Uterus (tissue), 4 donors: ENCODE measurements around the gene RABL2A. TPM values are rescaled to one million over a fixed set of nuclear protein-coding genes. Genes with fewer than 3 reads are reported as not detected.
"Not testable (repeated sequence)": the region's sequence is repeated elsewhere in the genome, so short reads cannot be mapped to it uniquely, and the experiment has no call there.

Source experiments
- DNase-seq, 2 donors: peaks; one replicate each; pipeline ENCODE4 v3.0.0-alpha.2; 2019 to 2020
- H3K27ac ChIP-seq, 2 donors: fragments of 200-600 bp; sonication (generic); 1 replicate in 1 of 2; 2 replicates in 1 of 2; pipeline ENCODE4 v1.5.1; 2016 to 2018
- H3K27me3 ChIP-seq, 2 donors: fragments of 200-600 bp; sonication (generic); one replicate each; pipeline ENCODE4 v1.5.1; 2018 to 2019; ENCODE audit warnings: control low read depth in 1 of 2
- H3K36me3 ChIP-seq, 2 donors: fragments of 200-600 bp; sonication (generic); one replicate each; pipeline ENCODE4 v1.5.1; 2019; ENCODE audit warnings: control low read depth in 1 of 2
- H3K4me1 ChIP-seq, 2 donors: fragments of 200-600 bp; sonication (generic); one replicate each; pipeline ENCODE4 v1.5.1; 2018 to 2019; ENCODE audit warnings: control low read depth in 1 of 2
- H3K4me3 ChIP-seq, 2 donors: fragments of 200-600 bp; sonication (generic); 1 replicate in 1 of 2; 2 replicates in 1 of 2; pipeline ENCODE4 v1.5.1; 2018 to 2019; ENCODE audit warnings: mild to moderate bottlenecking in 1 of 2
- H3K9me3 ChIP-seq, 2 donors: fragments of 200-600 bp; sonication (generic); one replicate each; pipeline ENCODE4 v1.5.1; 2019; ENCODE audit warnings: control low read depth in 1 of 2
- CTCF ChIP-seq, 4 experiments: fragments of 200-600 bp in 2 of 4; fragments of 450-650 bp in 2 of 4; sonication (generic) in 2 of 4; IDR thresholded peaks; one replicate each; pipeline ENCODE4 v1.5.1; 2016 to 2019; ENCODE audit warnings: antibody characterized with exemption in 4 of 4, mild to moderate bottlenecking in 2 of 4, moderate library complexity in 1 of 4
- POLR2A ChIP-seq, 2 donors: fragments of 450-650 bp; IDR thresholded peaks; one replicate each; pipeline ENCODE4 v1.6.1; 2016; ENCODE audit warnings: antibody characterized with exemption in 2 of 2, mild to moderate bottlenecking in 1 of 2, moderate library complexity in 1 of 2
- intact Hi-C: fragments of 100-400 bp; cut with DNase I; formaldehyde crosslinking; loops from one replicate; pipeline ENCODE4 v1.15.1; 2023; ENCODE audit warnings: low total_unique reads
- total RNA-seq, 4 donors: library from RNA; depleted of rRNA in 3 of 4; stranded (reverse); fragments of >200 nt in 3 of 4; gene quantifications; one replicate each; pipeline versions ENCODE4 v1.1.0 to v1.2.4, GENCODE V29; 2014 to 2023
- donor health status: DM: yes; HTN: yes; CAD: no.

The RABL2A gene
- total RNA-seq, 4 donors from 2014 or later: 1.8 to 39.3 (median 23.7) TPM

- DNase-seq: peak; percentile 94
- H3K36me3 ChIP-seq, H3K9me3 ChIP-seq, H3K4me1 ChIP-seq, intact Hi-C loops, H3K27me3 ChIP-seq: not testable (repeated sequence)
- TF ChIP-seq POLR2A (IDR thresholded peaks at IDR 0.05): peak in 1 of 2 donors; percentile 15
- peak; percentile 100 for TF ChIP-seq CTCF (IDR thresholded peaks at IDR 0.05)
- H3K27ac ChIP-seq: peak overlapping the region; percentile 91 to 92
- H3K4me3 ChIP-seq: peak overlapping the region; percentile 47 to 72
These were observed 23.0 kb upstream of the RABL2A start for GRCh38 chr2:113604085-113604477.

- DNase-seq, H3K4me1 ChIP-seq, H3K36me3 ChIP-seq, intact Hi-C loops, H3K27me3 ChIP-seq, H3K4me3 ChIP-seq, H3K9me3 ChIP-seq: not testable (repeated sequence)
- H3K27ac ChIP-seq: peak overlapping the region in 1 of 2 donors; percentile 92
These were observed 22.4 kb upstream of the RABL2A start for GRCh38 chr2:113604661-113605060.

GRCh38 chr2:113606036-113606435 is 21.0 kb upstream of the RABL2A start:
- H3K4me3 ChIP-seq, DNase-seq, H3K27me3 ChIP-seq, H3K9me3 ChIP-seq, H3K4me1 ChIP-seq, H3K27ac ChIP-seq, intact Hi-C loops, H3K36me3 ChIP-seq: not testable (repeated sequence)

- H3K4me1 ChIP-seq, DNase-seq, H3K4me3 ChIP-seq, intact Hi-C loops, H3K36me3 ChIP-seq, H3K27me3 ChIP-seq, H3K9me3 ChIP-seq, H3K27ac ChIP-seq: not testable (repeated sequence)
These were observed 17.2 kb upstream of the RABL2A start for GRCh38 chr2:113609822-113610221.

- H3K27me3 ChIP-seq, H3K4me3 ChIP-seq, H3K4me1 ChIP-seq, H3K9me3 ChIP-seq, DNase-seq, H3K36me3 ChIP-seq, intact Hi-C loops, H3K27ac ChIP-seq: not testable (repeated sequence)
These were observed 6.1 kb upstream of the RABL2A start for GRCh38 chr2:113621002-113621401.

- H3K9me3 ChIP-seq, H3K27ac ChIP-seq, H3K4me3 ChIP-seq, intact Hi-C loops, DNase-seq, H3K4me1 ChIP-seq, H3K27me3 ChIP-seq, H3K36me3 ChIP-seq: not testable (repeated sequence)
These were observed 1.2 kb upstream of the RABL2A start for GRCh38 chr2:113625906-113626305.

GRCh38 chr2:113632849-113633345 is 5.8 kb downstream of the RABL2A start:
- DNase-seq, H3K4me3 ChIP-seq, H3K27ac ChIP-seq, H3K9me3 ChIP-seq, H3K4me1 ChIP-seq, intact Hi-C loops, H3K27me3 ChIP-seq, H3K36me3 ChIP-seq: not testable (repeated sequence)

- DNase-seq, H3K27ac ChIP-seq, H3K4me3 ChIP-seq, H3K36me3 ChIP-seq, intact Hi-C loops, H3K9me3 ChIP-seq, H3K27me3 ChIP-seq, H3K4me1 ChIP-seq: not testable (repeated sequence)
These were observed 8.3 kb downstream of the RABL2A start for GRCh38 chr2:113635358-113635757.

GRCh38 chr2:113636226-113636625 is 9.2 kb downstream of the RABL2A start:
- H3K4me3 ChIP-seq, H3K27ac ChIP-seq, DNase-seq, H3K9me3 ChIP-seq, H3K36me3 ChIP-seq, intact Hi-C loops, H3K4me1 ChIP-seq, H3K27me3 ChIP-seq: not testable (repeated sequence)

GRCh38 chr2:113638084-113638483 is 11.0 kb downstream of the RABL2A start:
- DNase-seq, intact Hi-C loops, H3K4me3 ChIP-seq, H3K27me3 ChIP-seq, H3K36me3 ChIP-seq, H3K4me1 ChIP-seq, H3K27ac ChIP-seq, H3K9me3 ChIP-seq: not testable (repeated sequence)

- H3K4me1 ChIP-seq, H3K27ac ChIP-seq, H3K27me3 ChIP-seq, H3K36me3 ChIP-seq, intact Hi-C loops, H3K4me3 ChIP-seq, H3K9me3 ChIP-seq, DNase-seq: not testable (repeated sequence)
These were observed 19.2 kb downstream of the RABL2A start for GRCh38 chr2:113646217-113646616.

GRCh38 chr2:113650834-113651815 is 24.1 kb downstream of the RABL2A start:
- H3K9me3 ChIP-seq, H3K27me3 ChIP-seq, H3K27ac ChIP-seq, H3K4me1 ChIP-seq, intact Hi-C loops, H3K4me3 ChIP-seq, H3K36me3 ChIP-seq, DNase-seq: not testable (repeated sequence)
